Esophagus muscularis mucosa (tissue), 4 donors: ENCODE data around the gene SMC4.

ENCODE experiments used
- CTCF ChIP-seq, 3 experiments: fragments of 200-600 bp in 2 of 3; fragments of 450-650 bp in 1 of 3; sonication (generic) in 2 of 3; IDR thresholded peaks; one replicate each; pipeline ENCODE4 v1.5.1; 2017 to 2019; ENCODE audit warnings: antibody characterized with exemption in 3 of 3, mild to moderate bottlenecking in 2 of 3, moderate library complexity in 1 of 3
- EP300 ChIP-seq: sonication (generic); formaldehyde crosslinking; IDR thresholded peaks from one replicate; pipeline ENCODE4 v1.6.1; 2017; ENCODE audit warnings: antibody characterized with exemption
- POLR2A ChIP-seq: fragments of 450-650 bp; IDR thresholded peaks from one replicate; pipeline ENCODE4 v1.6.1; 2017; ENCODE audit warnings: antibody characterized with exemption, moderate library complexity, mild to moderate bottlenecking, low read depth

- TF ChIP-seq POLR2A (no peak), CTCF (IDR thresholded peaks at IDR 0.05) (no peak), EP300 (no peak)
Measured at GRCh38 chr3:160478338-160478737, 78.9 kb downstream of the SMC4 start.
